Neural progenitor cell (in vitro differentiated cells): ENCODE results near the gene C15orf40.

Source experiments
- CTCF ChIP-seq: fragments of 200-600 bp; sonication (generic); IDR thresholded peaks from 2 replicates; pipeline ENCODE4 v1.5.1; 2017; ENCODE audit warnings: antibody characterized with exemption, mild to moderate bottlenecking
- EZH2 ChIP-seq: fragments of 200-600 bp; sonication (generic); IDR thresholded peaks from 2 replicates; pipeline ENCODE4 v1.6.1; 2017; ENCODE audit warnings: antibody characterized with exemption, mild to moderate bottlenecking, moderate library complexity
- EZH2phosphoT487 ChIP-seq: fragments of 200-600 bp; sonication (generic); IDR thresholded peaks from 2 replicates; pipeline ENCODE4 v1.6.1; 2017; ENCODE audit warnings: antibody characterized with exemption

GRCh38 chr15:82968066-82968465 is 43.4 kb downstream of the C15orf40 start:
- no peak for TF ChIP-seq CTCF
- no peak for TF ChIP-seq EZH2phosphoT487
- no peak for TF ChIP-seq EZH2
